NK-92 (cell line): Measurements from ENCODE around the gene AMMECR1.

Experiments used
- DNase-seq: peaks from one replicate; lab custom pipeline; 2025; ENCODE audit not compliant: unreplicated experiment; lab: John Stamatoyannopoulos, UW

Gene AMMECR1

DNA sequence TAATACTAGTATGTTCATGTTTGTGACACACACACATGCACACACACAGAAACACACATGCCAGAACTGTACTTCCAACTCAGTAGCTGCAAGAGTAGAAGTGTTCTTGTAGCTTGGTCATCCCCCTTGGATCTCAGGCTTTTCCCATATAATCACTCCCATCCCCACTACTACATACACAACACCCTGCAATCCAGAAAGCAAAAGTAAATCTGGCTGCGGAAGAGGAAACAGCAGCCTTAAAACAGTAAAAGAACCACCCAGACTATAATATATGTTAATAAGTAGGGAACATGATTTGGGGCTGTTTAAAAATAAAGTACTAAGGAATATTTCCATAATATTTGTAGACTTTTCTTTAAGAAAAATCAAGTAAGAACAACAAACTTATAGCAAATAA, 103.2 kb downstream of the AMMECR1 start:
- DNase-seq: no peak

DNA sequence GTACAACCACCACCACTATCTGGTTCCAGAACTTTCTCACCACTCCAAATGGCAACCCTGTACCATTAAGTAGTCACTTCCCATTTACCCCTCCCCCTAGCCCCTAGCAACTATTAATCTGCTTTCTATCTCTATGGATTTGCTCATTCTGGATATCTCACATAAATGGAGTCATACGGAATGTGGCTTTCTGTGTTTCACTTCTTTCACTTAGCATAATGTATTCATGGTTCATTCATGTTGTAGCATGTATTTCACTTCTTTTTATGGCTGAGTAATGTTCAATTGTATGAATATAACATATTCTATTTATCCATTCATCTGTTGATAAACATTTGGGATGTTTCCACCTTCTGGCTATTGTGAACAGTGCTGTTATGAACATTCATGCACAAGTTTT, 104.7 kb downstream of the AMMECR1 start:
- DNase-seq: no peak

- no peak for DNase-seq
Measured at GRCh38 chrX:110212299-110212698, 105.6 kb downstream of the AMMECR1 start.

DNA sequence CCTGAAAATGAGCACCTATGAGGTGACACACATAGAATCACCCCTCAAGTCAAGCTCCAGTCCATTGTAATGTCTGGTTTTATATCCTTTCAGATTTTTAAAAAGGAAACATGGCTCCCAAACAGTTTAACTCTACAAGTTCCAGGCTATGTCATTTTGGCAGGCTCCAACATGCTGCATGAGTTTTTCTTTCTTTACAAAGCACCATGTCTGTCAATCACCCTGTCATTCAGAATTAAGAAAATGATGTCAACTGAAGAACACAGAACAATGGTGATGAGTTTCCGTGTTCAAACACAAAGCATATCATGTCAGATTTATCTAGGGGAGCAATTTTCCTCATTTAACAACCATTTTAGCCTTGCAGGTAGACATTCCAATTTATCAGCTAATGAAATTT, 106.5 kb downstream of the AMMECR1 start:
- no peak for DNase-seq

DNA sequence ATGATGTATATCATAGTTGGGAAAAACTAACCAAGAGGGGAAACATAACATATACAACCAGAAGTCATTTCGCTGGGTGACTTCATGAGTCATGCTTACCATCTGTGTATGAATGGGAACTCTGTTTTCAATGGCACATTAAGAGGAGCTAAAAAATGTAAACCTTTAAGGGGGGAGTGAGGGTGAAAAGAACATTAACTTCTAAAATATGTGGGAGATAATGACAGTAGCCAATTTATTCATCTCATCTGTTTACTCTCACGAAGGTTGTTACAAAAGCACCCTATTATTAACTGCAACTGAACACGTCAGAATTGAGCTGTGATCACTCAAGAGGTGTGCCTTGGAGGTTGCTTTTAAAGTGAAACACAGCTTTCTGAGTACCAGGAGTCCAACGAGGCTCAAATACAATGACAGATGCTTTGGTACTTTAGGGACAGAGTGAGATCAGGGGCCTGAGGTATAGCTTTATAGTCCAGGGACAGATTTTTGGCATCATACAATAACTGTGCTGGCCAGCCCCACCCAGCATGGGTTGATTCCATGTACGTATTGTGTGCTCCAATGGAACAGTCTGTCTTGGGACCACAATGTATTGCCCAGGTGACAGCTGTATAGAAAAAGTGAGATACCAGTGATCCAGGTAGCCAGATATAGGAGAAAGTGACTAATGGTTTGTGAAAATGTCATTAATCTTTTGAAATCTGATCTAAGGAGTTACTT, 107.3 kb downstream of the AMMECR1 start:
- no peak for DNase-seq

GRCh38 chrX:110208092-110208491, 109.8 kb downstream of the AMMECR1 start:
- DNase-seq: no peak

GRCh38 chrX:110204986-110205385, 112.9 kb downstream of the AMMECR1 start:
- DNase-seq: no peak

GRCh38 chrX:110201799-110202198, 116.1 kb downstream of the AMMECR1 start:
- DNase-seq: no peak

DNA sequence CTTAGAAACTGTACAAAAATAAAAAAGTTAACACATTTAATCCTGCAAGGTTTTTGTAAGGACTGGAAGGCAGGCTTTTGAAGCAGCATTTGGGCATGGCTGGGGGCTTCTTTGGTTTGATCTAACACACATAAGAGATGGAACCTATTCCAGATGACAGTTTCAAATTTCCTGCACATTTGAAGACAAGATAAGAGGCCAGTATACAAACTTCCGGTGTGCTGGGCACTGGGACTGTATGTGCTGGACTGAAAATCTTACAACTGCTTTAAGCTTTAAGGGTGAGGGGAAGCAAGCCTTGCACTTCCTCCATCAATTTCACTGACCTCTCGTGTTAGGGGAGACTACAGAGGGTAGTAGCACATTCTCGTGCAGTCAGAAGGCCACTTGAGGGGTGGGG, 122.9 kb downstream of the AMMECR1 start:
- DNase-seq: no peak

DNA sequence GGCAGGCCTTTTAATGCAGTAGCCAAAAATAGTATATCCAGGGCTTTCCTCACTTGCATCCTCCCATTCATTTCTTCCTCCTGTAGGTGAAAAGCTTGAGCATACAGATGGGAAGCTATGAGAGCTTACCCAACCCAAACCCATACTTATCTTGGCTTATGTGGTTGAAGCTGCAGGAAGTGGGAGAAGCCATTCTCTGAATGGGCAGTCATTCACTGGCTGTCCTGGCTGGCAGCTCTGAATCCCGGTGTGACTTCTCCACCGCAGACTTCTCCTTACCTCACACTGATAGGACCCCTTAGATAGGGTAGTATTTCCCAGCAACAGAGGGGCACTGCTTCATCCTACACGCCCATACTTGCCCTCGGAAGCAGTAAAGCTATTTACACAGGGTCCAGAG, 125.4 kb downstream of the AMMECR1 start:
- DNase-seq: no peak

- DNase-seq: no peak
Measured at GRCh38 chrX:110188701-110189558, 129.0 kb downstream of the AMMECR1 start.

GRCh38 chrX:110183314-110183713, 134.6 kb downstream of the AMMECR1 start:
- no peak for DNase-seq

DNA sequence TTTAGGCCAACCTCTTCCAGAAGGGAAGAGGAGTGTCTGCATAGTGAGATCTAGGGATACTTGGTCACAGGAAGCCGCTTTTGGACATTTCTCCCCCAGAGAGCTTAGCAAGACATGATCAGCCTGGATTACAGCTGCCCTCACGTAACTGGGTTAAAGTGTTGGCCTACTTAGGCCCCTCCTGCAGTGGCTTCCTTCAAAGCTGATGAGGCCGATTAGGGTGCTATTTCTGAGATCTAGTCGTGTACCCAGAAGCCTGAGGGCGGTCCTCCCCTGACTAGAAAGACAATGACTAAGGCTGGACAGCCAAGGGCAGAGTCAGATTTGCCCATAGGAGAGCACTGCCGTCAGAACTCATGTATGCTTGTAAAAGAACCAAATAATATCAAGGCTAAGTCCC, 135.0 kb downstream of the AMMECR1 start:
- DNase-seq: no peak

- DNase-seq: no peak
Measured at GRCh38 chrX:110182362-110182761, 135.5 kb downstream of the AMMECR1 start.

DNA sequence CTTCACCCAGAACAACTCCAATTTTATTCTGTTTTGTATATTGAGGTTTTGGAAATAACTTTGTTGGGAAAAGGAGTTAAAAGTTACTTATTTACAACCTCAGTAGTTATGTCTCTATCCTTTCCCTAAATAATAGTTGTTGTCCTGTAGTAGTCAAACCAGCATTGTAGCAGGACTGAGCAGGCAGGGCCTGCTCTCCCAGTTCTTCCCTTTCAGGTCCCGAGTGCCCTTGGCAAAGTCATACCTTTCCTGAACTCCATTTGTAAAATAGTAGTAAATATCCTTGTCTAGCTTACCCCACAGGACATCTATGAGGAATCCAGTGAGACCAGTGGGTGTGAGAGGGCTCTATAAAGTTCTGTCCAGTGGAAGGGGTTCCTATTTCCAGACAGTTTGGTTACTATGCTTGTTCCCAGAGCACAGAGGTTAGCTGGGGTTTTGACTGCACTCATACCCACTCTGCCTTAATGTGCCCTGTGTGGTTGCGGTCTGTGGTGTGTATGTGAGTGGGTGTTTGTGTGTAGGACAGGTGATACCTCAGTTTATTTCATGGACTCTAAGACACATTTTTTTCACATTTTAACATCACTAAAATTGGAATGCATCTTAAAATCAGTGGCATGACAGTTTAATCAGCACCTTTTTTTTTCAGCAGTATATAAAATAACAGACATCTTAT, 136.3 kb downstream of the AMMECR1 start:
- DNase-seq: no peak

GRCh38 chrX:110180928-110181310, 137.0 kb downstream of the AMMECR1 start:
- no peak for DNase-seq

GRCh38 chrX:110180176-110180927, 137.5 kb downstream of the AMMECR1 start:
- DNase-seq: no peak

GRCh38 chrX:110178179-110178865, 139.6 kb downstream of the AMMECR1 start:
- DNase-seq: no peak

- DNase-seq: no peak
Measured at GRCh38 chrX:110175696-110176095, 142.2 kb downstream of the AMMECR1 start.

GRCh38 chrX:110175146-110175545, 142.7 kb downstream of the AMMECR1 start:
- no peak for DNase-seq
